NCI-H82 treated with DMSO at 0.1 percent for 48 hours (cell line): ENCODE results near the gene PAFAH1B2.
"Not testable (repeated sequence)": the region's sequence is repeated elsewhere in the genome, so short reads cannot be mapped to it uniquely, and the experiment has no call there.

Experiments used
- DNase-seq: peaks from one replicate; lab custom pipeline; 2025; ENCODE audit not compliant: unreplicated experiment; lab: John Stamatoyannopoulos, UW

PAFAH1B2 gene

DNA sequence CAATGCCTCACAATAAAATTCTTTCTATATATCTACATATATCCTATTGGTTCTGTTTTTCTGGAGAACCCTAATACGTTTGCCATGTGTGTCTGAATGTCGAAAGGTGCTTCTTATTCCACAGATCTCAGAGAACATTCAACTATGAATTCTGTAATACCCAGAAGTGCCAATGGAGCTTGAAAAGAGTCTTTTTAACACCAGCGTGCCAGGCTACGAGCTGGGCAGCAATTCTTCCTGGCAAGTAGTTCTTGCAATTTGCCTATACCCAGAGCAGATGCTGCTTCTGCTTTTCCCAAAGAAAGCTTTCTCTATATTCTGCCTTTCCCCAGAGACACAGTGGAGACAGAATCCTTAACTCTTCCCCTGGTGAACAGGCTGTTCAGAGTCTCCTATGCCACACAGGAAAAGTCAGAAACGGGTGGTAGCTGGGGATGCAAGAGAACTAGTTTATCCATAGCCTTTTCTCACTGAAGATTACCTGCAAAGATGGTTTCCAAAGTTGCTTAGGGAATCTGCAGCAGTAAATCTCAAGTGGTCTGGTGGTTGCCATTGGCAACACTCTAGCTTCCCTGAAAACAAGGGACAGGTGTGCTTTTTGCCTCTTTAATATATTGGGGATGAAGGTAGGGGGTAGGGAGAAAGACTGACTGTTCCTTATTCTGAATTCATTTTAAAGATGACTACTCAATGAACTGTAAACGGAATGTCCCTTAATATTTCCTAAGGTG is 16.8 kb upstream of the PAFAH1B2 start:
- no peak for DNase-seq

DNA sequence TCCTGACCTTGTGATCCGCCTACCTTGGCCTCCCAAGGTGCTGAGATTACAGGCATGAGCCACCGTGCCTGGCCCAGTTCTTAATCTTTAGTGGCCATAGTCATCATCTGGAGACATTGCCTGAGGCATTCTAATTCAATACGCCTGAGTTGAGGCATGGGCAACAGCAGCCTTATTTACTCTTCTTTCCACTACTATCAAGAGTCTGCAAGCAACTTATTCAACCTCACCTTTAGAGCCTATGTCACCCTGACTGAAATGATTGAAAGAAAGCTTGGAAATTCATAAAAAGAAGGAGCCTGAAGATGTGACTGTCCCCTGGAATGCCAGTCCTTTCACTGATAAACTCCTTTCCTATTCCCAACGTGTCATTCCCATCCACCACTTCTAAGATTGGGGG is 15.8 kb upstream of the PAFAH1B2 start:
- DNase-seq = no peak

DNA sequence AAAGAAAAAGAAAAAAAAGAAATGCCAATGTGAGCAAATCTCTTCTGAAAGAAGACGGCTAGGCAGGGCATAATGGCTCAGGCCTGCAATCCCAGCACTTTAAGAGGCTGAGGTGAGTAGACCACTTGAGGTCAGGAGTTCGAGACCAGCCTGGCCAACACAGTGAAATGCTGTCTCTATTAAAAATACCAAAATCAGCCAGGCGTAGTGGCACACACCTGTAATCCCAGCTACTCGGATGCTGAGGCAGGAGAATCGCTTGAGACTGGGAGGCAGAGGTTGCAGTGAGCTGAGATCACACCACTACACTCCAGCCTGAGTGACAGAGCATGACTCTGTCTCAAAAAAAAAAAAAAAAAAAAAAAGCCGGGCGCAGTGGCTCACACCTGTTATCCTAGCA is 13.7 kb upstream of the PAFAH1B2 start:
- DNase-seq = not testable (repeated sequence)

DNA sequence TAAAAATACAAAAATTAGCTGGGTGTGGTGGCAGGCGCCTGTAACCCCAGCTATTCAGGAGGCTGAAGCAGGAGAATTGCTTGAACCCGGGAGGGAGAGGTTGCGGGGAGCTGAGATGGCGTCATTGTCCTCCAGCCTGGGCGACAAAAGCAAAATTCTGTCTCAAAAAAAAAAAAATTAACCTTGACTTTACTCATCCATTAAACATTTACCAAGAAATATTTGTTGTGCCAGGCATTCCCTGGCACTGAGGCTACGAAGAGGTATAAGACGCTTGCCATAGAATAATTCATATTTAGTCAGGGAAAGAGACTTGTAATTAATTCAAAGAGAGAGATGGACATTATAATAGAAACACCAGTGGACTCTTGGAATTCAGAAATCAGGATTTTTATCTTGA is 13.2 kb upstream of the PAFAH1B2 start:
- DNase-seq = no peak

DNA sequence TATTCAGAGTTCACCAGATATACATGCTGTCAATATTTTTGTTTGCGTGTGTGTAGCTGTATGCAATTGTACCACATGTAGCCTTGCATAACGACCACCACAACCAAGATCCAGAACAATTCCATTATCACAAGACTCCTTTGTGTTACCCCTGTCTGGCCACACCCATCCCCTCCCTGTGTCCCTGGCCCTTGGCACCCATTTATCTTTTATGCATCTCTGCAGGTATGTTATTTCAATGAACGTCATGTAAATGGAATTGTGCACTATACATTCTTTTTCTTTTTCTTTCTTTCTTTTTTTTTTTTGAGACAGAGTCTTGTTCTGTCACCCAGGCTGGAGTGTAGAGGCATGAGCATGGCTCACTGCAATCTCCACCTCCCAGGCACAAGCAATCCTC is 9.7 kb upstream of the PAFAH1B2 start:
- no peak for DNase-seq

DNA sequence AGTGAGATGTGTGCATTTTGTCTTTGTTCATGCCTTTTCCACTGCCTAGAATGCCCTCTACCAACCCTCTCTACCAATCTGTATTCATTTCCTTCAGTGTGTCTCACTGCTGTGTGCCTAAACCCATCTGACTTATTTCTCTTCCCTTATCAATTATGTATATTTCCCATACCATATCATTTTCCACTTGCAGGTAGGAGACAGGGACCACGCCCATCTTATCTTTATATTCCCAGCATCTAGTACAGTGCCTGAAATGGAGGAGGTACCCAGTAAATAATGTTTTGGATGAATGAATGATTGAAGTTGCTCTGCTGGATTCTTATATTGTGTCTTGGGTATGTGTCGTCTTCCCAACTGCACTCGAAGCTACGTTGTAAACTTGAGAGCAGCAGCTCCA is 9.1 kb upstream of the PAFAH1B2 start:
- not testable (repeated sequence) for DNase-seq

DNA sequence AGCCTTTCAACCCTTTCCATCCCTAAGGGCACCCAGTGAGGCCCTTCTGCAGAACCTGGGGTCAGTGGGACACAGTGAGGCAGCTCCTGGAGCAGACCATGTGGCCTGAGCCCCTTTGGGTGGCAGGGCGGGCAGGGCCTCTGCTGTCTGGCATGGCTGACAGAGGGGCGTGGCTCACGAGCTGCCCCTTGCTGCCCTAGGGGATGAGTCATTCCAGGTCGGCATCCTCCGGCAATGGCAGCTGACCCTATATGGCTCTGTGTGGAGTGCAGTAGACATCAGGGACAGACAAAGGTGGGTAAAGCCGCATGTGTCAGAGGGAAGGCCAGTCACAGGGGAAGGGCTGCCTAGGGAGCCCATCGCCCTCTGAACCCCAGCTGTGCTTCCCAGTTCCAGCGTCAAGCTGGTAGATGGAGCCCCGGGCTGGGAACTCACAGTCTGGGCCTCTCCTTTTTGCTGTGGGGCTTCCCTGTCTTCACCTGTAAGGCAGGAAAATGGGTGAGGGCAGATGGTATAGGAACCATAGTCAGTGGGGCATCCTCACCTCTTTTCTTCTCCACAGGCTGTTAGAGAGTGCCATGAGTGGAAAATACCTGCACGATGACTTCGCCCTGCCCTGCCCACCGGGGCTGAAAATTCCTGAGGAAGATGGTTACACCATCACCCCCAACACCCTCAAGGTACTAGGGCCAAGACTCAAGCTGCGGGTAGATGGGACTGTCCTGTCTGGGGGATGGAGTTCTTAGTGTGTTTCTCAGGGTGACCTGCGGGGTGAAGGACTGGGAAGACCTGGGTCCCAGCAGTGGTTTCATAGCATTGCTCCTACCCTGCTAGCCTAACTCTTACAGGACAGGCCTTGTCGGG is 6.6 kb upstream of the PAFAH1B2 start:
- not testable (repeated sequence) for DNase-seq

DNA sequence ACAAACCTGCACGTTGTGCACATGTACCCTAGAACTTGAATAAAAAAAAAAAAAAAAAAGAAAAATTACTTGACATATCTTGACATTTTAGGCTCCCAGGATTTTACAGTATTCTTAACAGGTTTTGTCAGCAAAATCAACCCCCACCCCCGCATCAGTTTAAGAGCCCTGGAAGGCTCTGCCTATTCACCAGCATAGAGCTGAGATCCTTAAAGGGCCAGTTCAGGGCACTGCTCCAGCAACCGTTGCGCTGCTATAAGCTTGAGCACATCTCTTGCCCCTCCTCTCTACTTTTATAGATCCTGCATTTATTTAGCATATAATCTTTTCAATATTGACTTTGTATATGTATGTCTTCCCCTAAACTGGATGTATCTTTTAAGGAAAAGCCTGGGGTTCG is 697 bp upstream of the PAFAH1B2 start:
- DNase-seq = no peak

DNA sequence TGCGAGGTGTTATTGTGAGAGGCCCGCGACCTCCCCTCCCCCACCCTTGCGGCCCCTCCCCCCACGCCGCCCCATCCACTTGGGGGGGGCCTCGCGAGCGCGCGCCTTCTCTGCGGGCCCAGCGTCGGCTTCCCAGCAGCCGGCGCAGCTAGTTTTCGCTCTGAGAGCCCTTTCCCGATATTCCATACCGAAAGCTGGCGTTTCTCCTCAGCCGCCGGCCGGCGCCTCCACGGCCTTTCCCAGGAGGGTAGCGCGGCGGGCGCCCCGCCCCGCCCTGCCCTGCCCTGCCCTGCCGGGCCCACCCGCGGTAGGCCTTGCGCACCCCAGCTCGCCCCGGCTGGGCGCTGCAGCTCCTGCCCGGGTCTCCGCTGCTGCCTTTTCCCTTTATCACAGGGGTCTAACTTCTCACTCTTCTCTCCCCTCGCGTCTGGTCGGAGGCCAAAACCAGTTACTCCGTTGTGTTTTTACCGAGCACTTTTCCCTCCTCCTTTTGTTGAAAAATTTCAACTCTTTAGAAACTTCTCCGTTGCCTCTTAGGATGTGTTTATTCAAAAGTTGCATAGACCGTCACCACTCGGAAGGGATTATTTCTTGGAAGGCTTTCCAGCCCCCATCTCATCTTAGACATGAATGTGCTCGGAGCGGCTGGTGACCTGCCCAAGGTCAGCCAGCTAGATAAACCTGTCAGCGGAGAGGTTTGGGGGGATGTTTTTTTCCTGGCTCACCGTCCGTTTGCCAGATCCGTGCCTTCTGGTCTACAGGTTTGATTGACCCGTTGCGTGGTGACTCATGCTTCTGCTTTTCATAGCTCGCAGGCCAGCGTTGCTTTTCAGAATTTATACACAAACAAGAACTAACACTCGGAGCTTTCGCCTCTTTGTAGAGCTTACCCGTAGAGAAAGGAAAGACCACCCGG is 648 bp downstream of the PAFAH1B2 start:
- no peak for DNase-seq

DNA sequence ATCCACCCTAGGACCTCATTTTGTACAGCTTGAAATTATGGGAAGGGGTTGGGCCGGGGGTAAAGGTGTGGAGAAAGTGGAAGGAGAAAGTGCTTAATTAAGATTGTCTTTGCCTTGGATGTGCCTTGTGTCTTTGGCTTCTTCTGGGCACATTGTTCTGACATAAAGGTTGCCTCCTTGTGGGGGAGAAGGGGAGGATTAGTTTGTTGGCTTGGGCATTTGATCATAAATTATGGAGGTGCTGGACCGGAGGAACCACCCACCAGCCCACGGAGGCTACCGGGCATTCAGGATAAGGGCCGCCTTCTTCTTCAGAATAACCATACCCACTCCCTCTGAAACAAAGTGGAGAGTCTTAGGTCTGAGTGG is 1.3 kb downstream of the PAFAH1B2 start:
- no peak for DNase-seq

DNA sequence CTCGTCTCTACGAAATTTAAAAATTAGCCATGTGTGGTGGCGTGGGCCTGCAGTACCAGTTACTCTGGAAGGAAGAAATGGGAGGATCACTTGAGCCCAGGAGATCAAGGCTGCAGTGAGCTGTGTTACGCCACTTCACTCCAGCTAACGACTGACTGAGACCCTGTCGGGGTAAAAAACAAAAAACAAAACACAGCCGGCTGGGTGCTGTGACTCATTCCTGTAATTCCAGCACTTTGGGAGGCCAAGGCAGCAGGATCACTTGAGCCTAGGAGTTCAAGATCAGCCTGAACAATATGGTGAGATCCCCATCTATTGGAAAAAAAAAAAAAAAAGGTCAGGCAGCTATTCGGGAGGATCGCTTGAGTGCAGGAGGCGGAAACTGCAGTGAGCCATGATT is 2.4 kb downstream of the PAFAH1B2 start:
- DNase-seq = no peak

DNA sequence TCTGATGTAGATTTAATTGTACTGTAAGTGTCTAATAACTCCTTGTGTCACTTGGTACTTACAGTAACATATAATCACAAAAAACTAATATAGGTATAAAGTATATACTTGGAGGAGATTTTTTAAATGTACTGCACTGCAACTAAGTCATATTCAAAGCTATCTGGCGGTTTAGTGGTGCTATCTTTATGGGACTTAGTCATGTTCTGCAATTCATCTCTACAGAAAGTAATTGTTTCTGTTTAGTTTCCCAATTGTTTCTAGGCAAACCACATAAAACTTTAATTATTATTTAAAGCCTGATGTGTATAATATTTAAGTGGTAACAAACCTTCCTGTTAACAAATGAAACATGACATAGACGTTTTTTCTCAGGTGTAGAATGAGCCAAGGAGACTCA is 8.0 kb downstream of the PAFAH1B2 start:
- DNase-seq = no peak

DNA sequence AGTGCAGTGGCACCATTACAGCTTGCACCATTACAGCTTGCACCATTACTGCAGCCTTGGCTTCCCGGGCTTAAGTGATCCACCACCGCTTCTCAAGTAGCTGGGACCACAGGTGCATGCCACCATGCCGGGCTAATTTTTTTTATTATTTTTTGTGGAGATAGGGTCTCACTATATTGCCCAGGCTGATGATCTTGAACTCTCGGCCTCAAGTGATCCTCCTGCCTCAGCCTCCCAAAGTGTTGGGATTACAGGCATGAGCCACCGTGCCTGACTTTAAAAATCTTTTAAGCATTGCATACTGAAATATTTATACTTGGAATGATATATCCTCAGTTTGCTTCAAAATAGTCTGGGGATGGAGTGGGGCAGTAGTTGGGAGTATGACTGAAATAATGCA is 10.4 kb downstream of the PAFAH1B2 start:
- no peak for DNase-seq

DNA sequence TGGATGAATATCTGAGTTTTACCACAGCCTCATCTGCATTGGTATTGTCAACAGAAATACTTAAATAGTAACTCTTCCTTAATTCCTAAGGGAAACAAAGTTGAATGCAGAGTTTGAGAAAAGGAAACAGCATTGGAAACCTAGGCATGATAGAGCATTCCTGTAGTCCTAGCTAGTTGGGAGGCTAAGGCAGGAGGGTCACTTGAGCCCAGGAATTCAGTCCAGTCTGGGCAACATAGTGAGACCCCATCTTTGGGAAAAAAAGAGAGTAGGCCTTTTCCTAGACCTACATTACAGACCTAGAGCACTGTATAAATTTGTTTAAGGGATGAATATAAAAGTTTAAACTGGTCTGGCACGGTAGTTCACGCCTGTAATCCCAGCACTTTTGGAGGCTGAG is 13.4 kb downstream of the PAFAH1B2 start:
- no peak for DNase-seq

DNA sequence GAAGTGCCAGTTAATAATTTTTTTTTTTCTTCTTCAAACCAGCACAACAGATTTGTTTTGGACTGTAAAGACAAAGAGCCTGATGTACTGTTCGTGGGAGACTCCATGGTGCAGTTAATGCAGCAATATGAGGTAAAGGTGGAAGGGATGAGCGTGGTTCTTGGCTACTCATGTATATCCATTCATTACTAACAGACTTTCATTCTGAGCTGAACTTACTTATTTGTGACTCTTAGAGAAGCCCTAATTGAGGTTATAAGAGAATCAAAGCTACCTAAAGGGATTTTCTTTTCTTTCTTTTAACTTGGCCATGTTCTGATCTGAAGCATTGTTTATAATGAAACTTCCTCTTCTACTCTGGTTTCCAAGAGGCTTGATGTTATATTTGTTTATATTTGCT is 15.8 kb downstream of the PAFAH1B2 start:
- DNase-seq = no peak

DNA sequence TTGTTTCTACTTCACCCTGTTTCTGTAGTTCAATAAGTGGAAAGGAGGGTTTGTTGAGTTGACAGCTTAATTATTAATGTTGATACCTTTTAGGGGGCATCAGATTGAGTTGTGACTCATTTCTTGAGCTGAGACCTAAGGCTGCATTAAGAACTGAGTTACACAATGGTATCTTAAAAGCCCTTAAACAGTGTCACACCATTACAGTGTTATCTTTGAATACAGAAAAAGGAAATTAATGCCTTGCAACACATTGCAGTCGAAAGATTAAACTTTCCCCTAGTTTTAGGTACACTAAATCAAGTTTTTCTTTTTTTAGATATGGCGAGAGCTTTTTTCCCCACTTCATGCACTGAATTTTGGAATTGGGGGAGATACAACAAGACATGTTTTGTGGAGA is 16.7 kb downstream of the PAFAH1B2 start:
- no peak for DNase-seq

DNA sequence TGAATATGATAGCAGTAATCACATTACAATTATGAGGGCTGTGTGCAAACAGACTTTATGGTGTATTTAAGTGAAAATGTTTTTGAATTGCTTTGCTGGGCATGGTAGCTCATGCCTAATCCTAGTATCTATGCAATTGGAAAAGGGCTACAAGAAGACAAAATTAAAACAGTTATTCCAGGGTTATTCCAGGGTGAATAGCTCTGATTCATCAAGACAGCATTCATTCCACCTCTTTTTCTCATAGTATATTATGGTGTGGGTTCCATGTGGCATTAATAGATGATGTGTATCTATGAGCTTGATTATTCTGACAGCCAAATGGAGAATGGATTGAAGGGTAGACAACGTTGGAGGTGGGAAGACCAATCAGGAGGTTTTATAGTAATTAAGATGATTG is 22.4 kb downstream of the PAFAH1B2 start:
- DNase-seq = no peak

DNA sequence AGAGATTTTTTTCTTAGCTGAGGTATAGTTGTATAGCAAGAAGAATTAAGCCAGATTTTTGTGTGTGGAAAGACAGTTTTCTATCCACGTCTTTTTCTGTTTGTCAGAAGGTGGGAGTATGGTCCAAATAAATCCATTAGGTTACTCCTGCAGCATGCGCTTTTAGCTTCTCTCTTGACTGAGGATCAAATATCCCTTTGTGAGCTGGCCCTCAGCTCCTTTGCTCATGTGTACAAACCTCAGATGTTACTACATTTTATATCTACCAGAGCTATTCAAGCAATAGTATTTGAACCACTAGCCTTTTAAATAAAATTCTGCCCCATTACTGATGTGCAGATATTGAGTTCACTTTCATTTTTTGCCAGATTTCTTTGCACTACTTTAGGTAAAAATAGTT is 25.6 kb downstream of the PAFAH1B2 start:
- no peak for DNase-seq

DNA sequence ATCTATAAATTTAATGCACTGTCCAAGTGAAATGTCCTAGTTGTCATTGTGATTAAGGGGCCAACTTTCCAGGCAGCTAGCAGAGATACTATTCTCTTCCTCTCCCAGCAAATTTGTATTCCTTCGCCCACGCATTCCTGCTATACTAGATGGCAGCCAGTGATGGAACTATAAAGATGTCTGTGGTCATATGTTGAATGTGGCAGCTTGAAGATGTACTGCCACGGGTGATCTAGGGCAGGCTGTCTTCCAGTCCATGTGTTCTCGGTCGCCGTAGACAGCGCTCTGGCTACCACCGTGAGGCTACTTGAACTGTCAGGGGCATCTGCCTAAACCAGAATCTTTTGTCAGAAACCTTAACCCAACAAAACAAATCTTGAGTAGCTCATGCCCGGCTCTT is 26.1 kb downstream of the PAFAH1B2 start:
- no peak for DNase-seq

DNA sequence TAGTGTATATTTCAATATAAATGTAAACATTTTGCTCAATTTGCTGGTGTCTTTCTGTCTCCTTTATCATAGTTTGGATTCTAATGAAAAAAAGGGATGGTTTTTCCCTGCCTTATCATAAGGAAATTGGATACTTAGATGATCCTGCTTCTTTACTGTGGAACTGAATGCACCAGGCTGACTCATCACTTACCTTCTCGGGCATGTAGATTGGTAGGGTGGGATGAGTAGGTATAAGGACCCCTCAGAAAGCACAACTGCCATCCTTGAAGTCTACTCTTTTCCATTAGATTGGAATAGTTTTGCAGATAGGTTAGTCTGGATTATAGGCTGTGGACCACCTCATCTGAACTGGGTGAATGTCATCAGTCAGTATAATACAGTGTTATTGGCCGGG is 26.9 kb downstream of the PAFAH1B2 start:
- DNase-seq = no peak

DNA sequence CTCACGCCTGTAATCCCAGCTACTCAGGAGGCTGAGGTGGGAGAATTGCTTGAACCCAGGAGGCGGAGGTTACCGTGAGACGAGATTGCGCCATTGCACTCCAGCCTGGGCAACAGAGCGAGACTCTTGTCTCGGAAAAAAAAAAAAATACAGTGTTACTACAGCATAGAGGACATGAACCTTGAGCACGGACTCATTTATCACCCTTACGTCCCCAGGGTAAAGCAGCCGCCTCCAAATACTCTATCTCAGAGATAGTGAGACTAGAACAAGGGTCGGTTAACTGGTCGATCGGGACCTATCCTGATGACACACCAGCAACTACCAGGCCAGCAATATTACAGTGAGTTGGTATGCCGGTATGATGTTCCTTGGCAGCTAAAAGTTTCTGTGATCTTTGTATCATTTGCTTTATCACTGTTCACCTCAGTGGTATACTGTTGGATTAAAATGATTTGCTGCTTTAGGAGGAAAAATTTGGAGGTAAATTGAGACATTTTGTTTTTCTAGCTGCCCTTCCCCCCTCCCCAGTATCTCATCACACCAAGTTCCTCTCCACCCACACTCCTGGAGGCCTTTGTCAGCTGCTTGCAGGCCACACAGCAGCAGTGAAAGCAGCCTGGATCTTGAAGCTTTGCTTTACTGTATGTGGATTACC is 27.4 kb downstream of the PAFAH1B2 start:
- no peak for DNase-seq
